Uterus (tissue), 4 donors: Measurements from ENCODE around the gene CFAP77. TPM values are rescaled to one million over a fixed set of nuclear protein-coding genes. Genes with fewer than 3 reads are reported as not detected.

ENCODE experiments used
- DNase-seq, 2 donors: peaks; one replicate each; pipeline ENCODE4 v3.0.0-alpha.2; 2019 to 2020
- H3K27ac ChIP-seq, 2 donors: fragments of 200-600 bp; sonication (generic); 1 replicate in 1 of 2; 2 replicates in 1 of 2; pipeline ENCODE4 v1.5.1; 2016 to 2018
- H3K27me3 ChIP-seq, 2 donors: fragments of 200-600 bp; sonication (generic); one replicate each; pipeline ENCODE4 v1.5.1; 2018 to 2019; ENCODE audit warnings: control low read depth in 1 of 2
- H3K36me3 ChIP-seq, 2 donors: fragments of 200-600 bp; sonication (generic); one replicate each; pipeline ENCODE4 v1.5.1; 2019; ENCODE audit warnings: control low read depth in 1 of 2
- H3K4me1 ChIP-seq, 2 donors: fragments of 200-600 bp; sonication (generic); one replicate each; pipeline ENCODE4 v1.5.1; 2018 to 2019; ENCODE audit warnings: control low read depth in 1 of 2
- H3K4me3 ChIP-seq, 2 donors: fragments of 200-600 bp; sonication (generic); 1 replicate in 1 of 2; 2 replicates in 1 of 2; pipeline ENCODE4 v1.5.1; 2018 to 2019; ENCODE audit warnings: mild to moderate bottlenecking in 1 of 2
- H3K9me3 ChIP-seq, 2 donors: fragments of 200-600 bp; sonication (generic); one replicate each; pipeline ENCODE4 v1.5.1; 2019; ENCODE audit warnings: control low read depth in 1 of 2
- POLR2A ChIP-seq, 2 donors: fragments of 450-650 bp; IDR thresholded peaks; one replicate each; pipeline ENCODE4 v1.6.1; 2016; ENCODE audit warnings: antibody characterized with exemption in 2 of 2, mild to moderate bottlenecking in 1 of 2, moderate library complexity in 1 of 2
- intact Hi-C: fragments of 100-400 bp; cut with DNase I; formaldehyde crosslinking; loops from one replicate; pipeline ENCODE4 v1.15.1; 2023; ENCODE audit warnings: low total_unique reads
- total RNA-seq, 4 donors: library from RNA; depleted of rRNA in 3 of 4; stranded (reverse); fragments of >200 nt in 3 of 4; gene quantifications; one replicate each; pipeline versions ENCODE4 v1.1.0 to v1.2.4, GENCODE V29; 2014 to 2023
- TF ChIP-seq, protein P1 (sequence below), 4 experiments: fragments of 200-600 bp in 2 of 4; fragments of 450-650 bp in 2 of 4; sonication (generic) in 2 of 4; IDR thresholded peaks; one replicate each; pipeline ENCODE4 v1.5.1; 2016 to 2019; ENCODE audit warnings: antibody characterized with exemption in 4 of 4, mild to moderate bottlenecking in 2 of 4, moderate library complexity in 1 of 4
- donor health status: DM: yes; HTN: yes; CAD: no.

Gene CFAP77
- total RNA-seq, 4 donors from 2014 or later: 1.4 TPM; not detected in 3

DNA sequence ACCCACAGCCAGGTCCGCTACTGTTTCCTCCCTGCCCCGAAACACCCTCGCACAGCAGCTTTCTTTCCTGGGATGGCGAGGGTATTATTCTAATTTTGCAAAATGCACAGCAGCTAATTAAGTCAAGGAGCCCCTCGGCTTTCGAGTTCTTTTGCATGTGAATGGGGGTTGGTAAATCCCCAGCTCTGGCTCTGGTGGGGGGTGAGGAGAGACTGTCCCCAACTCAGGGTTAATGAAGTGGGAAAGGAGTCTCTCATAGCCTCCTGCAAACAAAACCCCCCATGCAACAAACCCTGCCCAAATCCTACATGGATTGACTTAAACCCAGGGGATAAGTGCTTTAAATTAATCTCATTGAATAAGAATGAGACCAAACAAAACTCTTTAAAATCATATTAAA, 181.2 kb downstream of the CFAP77 start:
- no peaks in the 10 kb centered on the region for H3K36me3 ChIP-seq
- H3K27me3 ChIP-seq: peaks cover 0 to 36% of the 10 kb centered on the region in 2 donors
- no peak overlapping the region for H3K27ac ChIP-seq
- intact Hi-C loops: no loop called here
- TF ChIP-seq POLR2A (IDR thresholded peaks at IDR 0.05): no peak
- TF ChIP-seq, protein P1, sequence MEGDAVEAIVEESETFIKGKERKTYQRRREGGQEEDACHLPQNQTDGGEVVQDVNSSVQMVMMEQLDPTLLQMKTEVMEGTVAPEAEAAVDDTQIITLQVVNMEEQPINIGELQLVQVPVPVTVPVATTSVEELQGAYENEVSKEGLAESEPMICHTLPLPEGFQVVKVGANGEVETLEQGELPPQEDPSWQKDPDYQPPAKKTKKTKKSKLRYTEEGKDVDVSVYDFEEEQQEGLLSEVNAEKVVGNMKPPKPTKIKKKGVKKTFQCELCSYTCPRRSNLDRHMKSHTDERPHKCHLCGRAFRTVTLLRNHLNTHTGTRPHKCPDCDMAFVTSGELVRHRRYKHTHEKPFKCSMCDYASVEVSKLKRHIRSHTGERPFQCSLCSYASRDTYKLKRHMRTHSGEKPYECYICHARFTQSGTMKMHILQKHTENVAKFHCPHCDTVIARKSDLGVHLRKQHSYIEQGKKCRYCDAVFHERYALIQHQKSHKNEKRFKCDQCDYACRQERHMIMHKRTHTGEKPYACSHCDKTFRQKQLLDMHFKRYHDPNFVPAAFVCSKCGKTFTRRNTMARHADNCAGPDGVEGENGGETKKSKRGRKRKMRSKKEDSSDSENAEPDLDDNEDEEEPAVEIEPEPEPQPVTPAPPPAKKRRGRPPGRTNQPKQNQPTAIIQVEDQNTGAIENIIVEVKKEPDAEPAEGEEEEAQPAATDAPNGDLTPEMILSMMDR (IDR thresholded peaks at IDR 0.05): no peak
- H3K9me3 ChIP-seq: no peaks in the 10 kb centered on the region
- no peak for DNase-seq
- H3K4me3 ChIP-seq: no peak overlapping the region
- no peaks in the 10 kb centered on the region for H3K4me1 ChIP-seq

DNA sequence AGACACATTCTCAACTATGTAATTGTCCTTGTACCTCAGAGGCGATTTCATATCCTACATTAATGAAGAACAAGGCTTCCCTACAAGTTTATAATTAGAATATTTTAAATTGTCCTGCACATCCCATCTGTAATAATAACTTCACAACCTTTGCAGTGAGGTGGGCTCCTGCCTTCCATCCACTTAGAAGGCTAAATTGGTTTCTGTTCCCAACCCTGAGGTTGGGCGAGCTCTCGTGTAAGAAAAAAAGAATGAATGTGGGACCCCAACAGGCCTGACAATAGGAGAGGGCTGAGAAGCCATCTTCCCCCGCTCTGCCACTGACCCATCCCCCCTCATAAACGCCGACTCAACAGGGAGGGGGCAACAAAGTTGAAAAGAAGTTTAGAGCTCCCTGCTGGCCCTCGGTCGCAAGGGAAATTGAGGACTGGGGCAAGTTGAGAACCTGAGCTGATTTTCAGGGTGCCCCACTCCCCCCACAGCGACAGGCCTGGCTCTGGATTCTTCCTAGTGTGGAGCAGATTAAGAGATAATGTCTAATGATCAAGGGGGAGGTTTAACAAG, 181.8 kb downstream of the CFAP77 start:
- H3K4me3 ChIP-seq: no peak overlapping the region
- no peaks in the 10 kb centered on the region for H3K4me1 ChIP-seq
- no peak for DNase-seq
- intact Hi-C loops: no loop called here
- no peak overlapping the region for H3K27ac ChIP-seq
- H3K9me3 ChIP-seq: no peaks in the 10 kb centered on the region
- H3K36me3 ChIP-seq: no peaks in the 10 kb centered on the region
- TF ChIP-seq, protein P1 (IDR thresholded peaks at IDR 0.05): no peak
- no peak for TF ChIP-seq POLR2A (IDR thresholded peaks at IDR 0.05)
- H3K27me3 ChIP-seq: peaks cover 0 to 31% of the 10 kb centered on the region in 2 donors

DNA sequence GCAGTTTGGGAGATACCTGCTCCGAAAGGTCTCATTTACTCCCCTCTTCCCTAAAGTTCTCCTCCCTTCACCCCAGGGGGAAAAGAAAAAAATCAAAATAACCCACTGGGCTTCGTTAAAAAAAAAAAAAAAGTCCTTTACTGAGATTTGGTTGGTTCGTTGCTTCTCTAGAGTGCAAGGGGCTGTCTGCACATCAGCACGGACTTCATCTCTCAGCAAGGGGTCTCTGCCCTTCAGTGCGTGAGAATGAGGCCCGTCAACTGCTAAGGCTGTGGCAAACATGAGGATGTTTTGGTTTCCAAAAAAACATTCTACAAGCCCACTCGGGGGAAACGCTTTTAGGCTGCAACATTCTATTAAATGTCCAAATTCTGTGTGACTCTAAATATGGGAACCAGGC, 182.4 kb downstream of the CFAP77 start:
- TF ChIP-seq, protein P1 (IDR thresholded peaks at IDR 0.05): no peak
- TF ChIP-seq POLR2A (IDR thresholded peaks at IDR 0.05): no peak
- Histone ChIP-seq H3K4me1 (no peaks in the 10 kb centered on the region), H3K27ac (no peak overlapping the region), H3K4me3 (no peak overlapping the region), H3K27me3 (peaks cover 0 to 25% of the 10 kb centered on the region in 2 donors), H3K36me3 (no peaks in the 10 kb centered on the region), H3K9me3 (no peaks in the 10 kb centered on the region)
- intact Hi-C loops: no loop called here
- no peak for DNase-seq

DNA sequence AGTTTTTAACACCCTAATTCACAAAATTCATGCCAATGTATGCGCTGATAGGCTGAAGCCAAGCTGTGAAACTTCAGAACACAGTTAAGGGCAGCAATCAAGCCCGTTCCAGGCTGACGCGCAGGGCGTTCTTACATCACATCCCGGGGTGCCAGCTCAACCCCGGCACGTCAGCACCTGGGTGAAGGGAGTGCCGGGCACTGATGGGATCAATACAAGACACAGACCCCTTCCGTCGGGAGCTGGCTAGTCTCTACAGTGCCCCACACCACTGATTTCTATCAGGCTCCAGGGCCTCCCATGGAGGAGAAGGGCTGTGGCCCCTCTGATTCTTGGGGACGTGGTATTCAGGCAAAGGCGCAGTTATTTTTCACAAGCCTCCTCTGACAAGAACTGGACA, 184.4 kb downstream of the CFAP77 start:
- no peaks in the 10 kb centered on the region for H3K36me3 ChIP-seq
- no peak overlapping the region for H3K4me3 ChIP-seq
- H3K4me1 ChIP-seq: no peaks in the 10 kb centered on the region
- intact Hi-C loops: no loop called here
- H3K27ac ChIP-seq: no peak overlapping the region
- no peak for DNase-seq
- peaks cover 0 to 7% of the 10 kb centered on the region in 2 donors for H3K27me3 ChIP-seq
- TF ChIP-seq POLR2A (IDR thresholded peaks at IDR 0.05): no peak
- TF ChIP-seq, protein P1 (IDR thresholded peaks at IDR 0.05): no peak
- no peaks in the 10 kb centered on the region for H3K9me3 ChIP-seq

DNA sequence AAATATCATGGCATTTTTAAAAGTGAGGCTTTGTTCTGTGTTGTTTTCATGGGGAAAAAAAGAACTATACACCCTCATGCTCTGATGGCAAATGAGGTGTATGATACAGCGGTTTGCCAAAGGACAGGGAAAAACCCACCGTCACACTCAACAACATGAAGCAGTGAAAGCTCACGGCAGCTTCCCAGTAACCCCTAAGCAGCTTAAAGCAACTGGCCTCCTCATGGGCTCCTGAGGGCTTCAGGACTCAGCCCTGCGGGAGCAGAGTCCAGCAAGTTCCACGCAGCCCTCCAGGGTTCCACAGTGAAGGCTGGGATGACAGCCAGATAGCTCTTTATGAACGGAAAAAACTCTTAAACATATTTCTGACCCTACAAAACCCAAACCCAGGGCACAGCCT, 185.3 kb downstream of the CFAP77 start:
- Histone ChIP-seq H3K4me3 (no peak overlapping the region), H3K27ac (no peak overlapping the region), H3K4me1 (no peaks in the 10 kb centered on the region), H3K36me3 (no peaks in the 10 kb centered on the region), H3K9me3 (no peaks in the 10 kb centered on the region), H3K27me3 (no peaks in the 10 kb centered on the region)
- no peak for DNase-seq
- TF ChIP-seq POLR2A (IDR thresholded peaks at IDR 0.05): no peak
- intact Hi-C loops: no loop called here

DNA sequence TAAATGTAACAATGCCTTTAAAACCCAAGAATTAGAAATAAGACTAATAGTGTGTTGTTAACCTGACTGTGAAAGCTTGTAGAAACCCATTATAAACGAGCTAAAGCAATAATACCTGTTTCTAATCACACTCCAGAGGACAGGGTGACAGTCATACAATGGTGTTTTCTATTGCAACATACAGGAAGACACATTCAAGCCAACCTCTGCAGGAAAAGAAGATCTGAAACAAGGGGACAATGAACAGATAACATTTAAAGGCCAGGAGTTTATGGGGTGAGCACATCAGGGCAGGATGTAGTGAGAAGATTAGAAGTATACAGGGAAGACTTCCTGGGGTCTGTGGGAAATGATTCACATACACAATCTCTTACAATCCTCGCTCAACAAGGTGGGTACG, 186.2 kb downstream of the CFAP77 start:
- TF ChIP-seq, protein P1 (IDR thresholded peaks at IDR 0.05): no peak
- no peak for TF ChIP-seq POLR2A (IDR thresholded peaks at IDR 0.05)
- no peaks in the 10 kb centered on the region for H3K36me3 ChIP-seq
- H3K27ac ChIP-seq: no peak overlapping the region
- H3K9me3 ChIP-seq: no peaks in the 10 kb centered on the region
- no peak for DNase-seq
- intact Hi-C loops: no loop called here
- H3K4me3 ChIP-seq: no peak overlapping the region
- no peaks in the 10 kb centered on the region for H3K4me1 ChIP-seq
- H3K27me3 ChIP-seq: no peaks in the 10 kb centered on the region
